HUDEP-2 (cell line): ENCODE measurements around the gene TOMM34.
A peak's percentile ranks its signal among the peaks of the same experiment; 100 is the strongest.

ENCODE experiments used
- DNase-seq, 76 experiments: peaks; one replicate each; lab custom pipeline; 2025; ENCODE audit not compliant: unreplicated experiment in 76 of 76; lab: John Stamatoyannopoulos, UW

Gene TOMM34

GRCh38 chr20:44960103-44960852, at the start of gene TOMM34:
TSS of gene TOMM34 (minus strand) at chr20:44960397. CDS start at chr20:44960333, 64 bp downstream.
- DNase-seq = peak in 75 of 76 experiments; percentile 43 to 97 (median 89)

GRCh38 chr20:45008521-45009049, 48.4 kb upstream of the TOMM34 start:
- no peak for DNase-seq

GRCh38 chr20:44997668-44998067, 37.5 kb upstream of the TOMM34 start:
- DNase-seq = no peak

DNA sequence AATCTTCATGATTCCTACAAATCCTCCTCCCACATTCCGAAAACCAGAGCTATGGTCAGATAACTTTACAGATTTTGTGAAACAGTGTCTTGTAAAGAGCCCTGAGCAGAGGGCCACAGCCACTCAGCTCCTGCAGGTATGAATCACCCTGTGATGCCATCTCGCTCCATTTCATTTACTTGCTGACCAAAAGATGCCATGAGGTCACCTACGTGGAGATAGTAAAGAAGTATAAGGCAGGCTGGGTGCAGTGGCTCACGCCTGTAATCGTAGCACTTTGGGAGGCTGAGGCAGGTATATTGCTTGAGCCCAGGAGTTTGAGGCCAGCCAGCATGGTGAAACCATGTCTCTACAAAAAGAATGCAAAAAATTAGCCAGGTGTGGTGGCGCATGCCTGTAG, 37.0 kb upstream of the TOMM34 start:
- DNase-seq = no peak

DNA sequence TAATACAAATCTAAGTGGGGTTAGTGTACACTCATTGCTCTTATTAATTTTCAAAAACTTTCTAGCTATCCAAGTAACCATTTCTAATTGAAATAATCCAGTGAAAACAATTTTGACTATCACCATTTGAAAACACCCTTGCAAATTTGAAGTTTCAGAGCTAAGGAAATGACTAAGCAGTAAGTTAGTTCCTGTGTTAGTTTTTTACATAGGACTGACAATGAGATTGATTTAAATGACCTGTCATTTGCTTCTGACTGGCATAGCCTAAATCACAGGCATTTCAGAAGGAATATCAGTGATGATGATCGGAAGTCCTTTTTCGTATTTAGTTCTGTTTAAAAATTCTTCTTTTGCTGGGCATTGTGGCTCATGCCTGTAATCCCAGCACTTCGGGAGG, 33.1 kb upstream of the TOMM34 start:
- DNase-seq = no peak

GRCh38 chr20:44990957-44991356, 30.8 kb upstream of the TOMM34 start:
- DNase-seq = no peak

GRCh38 chr20:44990425-44990824, 30.2 kb upstream of the TOMM34 start:
- DNase-seq = no peak

- DNase-seq = no peak
Observed at GRCh38 chr20:44988631-44989171, 28.5 kb upstream of the TOMM34 start.

DNA sequence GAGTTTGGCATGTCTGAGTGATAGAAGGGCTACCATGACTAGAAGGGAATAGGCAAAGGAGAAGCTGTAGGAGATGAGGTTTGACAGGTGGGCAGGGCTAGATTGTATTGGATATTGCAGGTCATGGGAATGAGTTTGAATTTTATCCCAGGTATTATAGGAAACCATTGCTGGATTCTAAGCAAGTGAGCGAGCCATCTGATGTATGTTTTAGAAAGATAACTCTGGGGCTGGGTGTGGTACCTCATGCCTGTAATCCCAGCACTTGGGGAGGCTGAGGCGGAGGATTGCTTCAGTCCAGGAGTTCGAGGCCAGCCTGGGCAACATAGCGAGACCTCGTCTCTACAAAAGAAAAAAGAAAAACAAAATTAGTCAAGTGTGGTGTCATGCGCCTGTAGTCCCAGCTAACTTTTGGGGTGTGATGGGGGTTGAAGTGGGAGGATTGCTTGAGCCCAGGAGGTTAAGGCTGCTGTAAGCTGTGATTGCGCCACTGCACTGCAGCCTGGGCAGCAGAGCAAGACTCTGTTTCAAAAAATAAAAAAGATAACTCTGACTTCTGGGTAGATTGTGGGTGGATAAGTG, 23.0 kb upstream of the TOMM34 start:
- DNase-seq = peak in 7 of 76 experiments; percentile 3 to 43 (median 18)

GRCh38 chr20:44981736-44982406, 21.7 kb upstream of the TOMM34 start:
- no peak for DNase-seq

DNA sequence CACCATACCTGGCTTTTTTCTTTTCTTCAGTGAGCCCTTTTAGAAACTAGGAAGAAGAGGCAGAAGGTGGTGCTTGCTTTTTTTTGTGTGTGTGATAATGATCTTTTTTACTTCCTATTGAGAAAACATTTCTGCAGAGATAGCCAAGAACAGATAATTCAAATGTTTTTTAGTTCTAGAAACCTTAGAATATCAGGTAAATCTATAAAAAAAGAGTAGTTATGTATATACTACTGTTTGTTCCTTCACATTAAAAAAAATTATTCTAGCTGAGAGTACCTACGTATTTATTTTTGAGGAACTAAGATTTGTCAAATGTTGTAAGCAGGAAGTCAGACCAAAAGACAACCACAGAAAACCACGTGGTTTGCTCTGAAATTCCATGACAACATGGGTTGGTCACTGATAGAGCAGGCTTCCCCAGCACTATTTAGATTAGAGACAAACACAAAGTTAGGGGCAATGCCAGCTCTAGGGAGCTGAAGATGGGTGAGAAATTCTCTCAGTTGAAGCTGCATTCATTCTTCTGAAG, 19.0 kb upstream of the TOMM34 start:
- DNase-seq = peak in 50 of 76 experiments; percentile 15 to 80 (median 47)

- no peak for DNase-seq
Observed at GRCh38 chr20:44976698-44977097, 16.5 kb upstream of the TOMM34 start.

DNA sequence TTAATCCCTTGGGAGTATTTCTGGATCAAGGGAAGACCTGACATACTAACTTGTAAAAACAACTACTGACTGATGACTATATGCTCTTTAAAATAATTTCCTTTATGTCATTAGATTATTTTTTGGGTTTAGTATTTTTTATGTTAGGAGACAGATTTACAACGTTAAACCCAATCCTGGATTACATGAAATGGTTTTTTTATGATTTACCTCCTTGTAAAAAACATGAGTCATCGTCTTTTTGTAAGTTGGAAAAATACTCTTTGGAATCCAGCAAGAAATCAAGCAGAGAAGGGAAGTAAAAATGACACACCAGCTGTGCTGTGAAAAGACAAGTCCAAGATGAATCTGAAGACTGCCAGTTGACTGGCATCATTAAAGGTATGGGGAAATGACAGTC, 12.9 kb upstream of the TOMM34 start:
- no peak for DNase-seq

GRCh38 chr20:44970243-44970757, 10.1 kb upstream of the TOMM34 start:
- peak in 2 of 76 experiments; percentile 14 to 25 for DNase-seq

GRCh38 chr20:44969300-44969894, 9.2 kb upstream of the TOMM34 start:
- peak in 6 of 76 experiments; percentile 4 to 24 (median 12) for DNase-seq

GRCh38 chr20:44967207-44967807, 7.1 kb upstream of the TOMM34 start:
- peak in 3 of 76 experiments; percentile 6 to 20 (median 16) for DNase-seq

DNA sequence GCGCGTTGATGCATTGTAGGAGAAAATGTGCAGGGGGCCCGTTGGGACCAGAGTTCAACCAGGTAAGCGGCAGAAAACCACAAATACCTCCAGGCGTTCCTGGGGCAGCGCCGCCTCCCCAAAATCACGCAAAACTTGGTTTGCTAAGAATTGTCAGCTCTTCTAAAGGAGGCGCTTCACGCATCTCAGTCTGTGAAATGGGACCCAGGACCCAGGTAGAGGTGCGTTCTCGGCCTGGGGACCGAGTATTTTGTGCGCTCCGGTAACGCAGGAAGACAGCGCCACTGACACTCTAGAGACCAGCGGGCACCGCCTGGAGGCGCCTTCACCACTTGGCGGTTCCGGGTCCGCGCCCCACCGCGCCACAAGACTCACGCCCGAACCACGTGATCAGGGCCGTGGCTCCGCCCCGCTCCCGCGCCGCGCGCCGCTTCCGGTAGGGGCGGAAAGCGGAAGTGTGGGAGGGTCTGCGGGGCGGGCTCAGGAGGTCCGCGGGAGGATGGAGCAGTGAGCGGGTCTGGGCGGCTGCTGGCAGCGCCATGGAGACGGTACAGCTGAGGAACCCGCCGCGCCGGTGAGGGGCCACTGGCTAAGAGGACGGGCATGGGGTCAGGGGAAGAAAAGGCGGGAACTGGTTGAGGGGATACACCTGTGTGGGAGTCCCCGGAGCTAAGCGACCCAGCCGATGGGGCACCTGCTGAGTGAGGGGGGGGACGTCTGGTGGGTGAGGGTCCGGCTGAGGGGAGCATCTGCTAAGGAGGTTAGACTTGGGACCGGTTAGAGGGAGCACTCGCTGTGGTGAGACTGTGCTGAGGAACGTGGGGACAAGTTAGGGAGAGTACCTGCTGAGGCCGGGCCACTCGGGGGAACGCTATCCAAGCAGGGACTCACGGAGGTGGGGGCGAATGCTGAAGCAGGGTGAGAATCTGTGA, 6.1 kb upstream of the TOMM34 start, which contains the start of gene STK4:
STK4 (plus strand) TSS at position 483 of the 932 bp plus-strand sequence; CDS start at position 540, 57 bp downstream.
- peak in 75 of 76 experiments; percentile 16 to 95 (median 88) for DNase-seq

DNA sequence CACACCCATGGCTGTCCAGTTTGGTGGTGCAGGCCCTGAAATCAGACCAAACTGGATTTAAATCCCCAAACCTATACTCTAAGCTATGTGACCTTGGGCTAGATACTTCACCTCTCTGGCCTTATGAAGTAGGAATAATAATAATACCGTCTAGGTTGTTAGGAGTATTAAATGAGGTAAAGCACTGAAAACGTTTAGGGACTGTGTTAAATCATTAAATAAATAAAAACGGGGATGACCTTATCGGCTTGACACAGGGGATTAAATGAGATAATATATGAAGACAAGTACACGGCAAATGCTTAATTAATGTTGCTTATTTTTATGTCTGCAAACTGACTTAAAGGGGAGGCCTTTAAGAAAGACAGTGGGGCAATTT, 5.4 kb upstream of the TOMM34 start:
- DNase-seq = no peak
